IPS DF 4.7 (cell line): Measurements from ENCODE around the gene ATAD2B.

Experiments used
- DNase-seq: peaks from one replicate; pipeline ENCODE4 v3.0.0-alpha.2; 2013; ENCODE audit warnings: low spot score; ENCODE audit errors: extremely low read depth

Gene ATAD2B

DNA sequence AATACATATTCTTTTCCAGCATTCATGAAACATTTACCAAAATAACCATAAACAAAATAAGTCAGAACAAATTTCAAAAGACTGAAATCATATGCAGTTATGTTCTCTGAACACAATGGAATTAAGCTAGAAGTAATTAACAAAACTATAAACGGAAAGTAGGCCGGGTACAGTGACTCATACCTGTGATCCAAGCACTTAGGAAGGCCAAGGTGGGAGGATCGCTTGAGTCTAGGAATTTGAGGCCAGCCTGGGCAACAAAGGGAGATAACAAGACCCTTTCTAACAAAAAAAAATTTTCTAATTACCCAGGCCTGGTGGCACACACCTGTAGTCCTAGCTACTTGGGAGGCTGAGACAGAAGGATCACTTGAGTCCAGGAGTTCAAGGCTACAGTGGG, 14.9 kb downstream of the ATAD2B start:
- no peak for DNase-seq

DNA sequence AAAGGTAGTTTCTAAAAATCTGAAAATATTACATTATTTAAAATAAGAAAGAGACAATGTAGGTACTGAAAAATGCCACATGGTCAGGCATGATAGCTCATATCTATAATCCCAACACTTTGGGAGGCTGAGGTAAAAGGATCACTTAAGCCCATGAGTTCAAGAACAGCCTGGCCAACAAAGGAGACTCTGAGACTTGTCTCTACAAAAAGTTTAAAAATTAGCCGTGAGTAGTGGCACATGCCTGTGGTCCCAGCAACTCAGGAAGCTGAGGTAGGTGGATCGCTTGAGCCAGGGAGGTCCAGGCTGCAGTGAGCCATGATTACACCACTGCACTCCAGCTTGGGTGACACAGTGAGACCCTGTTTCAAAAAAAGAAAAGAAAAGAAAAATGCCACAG, 21.8 kb downstream of the ATAD2B start:
- no peak for DNase-seq

DNA sequence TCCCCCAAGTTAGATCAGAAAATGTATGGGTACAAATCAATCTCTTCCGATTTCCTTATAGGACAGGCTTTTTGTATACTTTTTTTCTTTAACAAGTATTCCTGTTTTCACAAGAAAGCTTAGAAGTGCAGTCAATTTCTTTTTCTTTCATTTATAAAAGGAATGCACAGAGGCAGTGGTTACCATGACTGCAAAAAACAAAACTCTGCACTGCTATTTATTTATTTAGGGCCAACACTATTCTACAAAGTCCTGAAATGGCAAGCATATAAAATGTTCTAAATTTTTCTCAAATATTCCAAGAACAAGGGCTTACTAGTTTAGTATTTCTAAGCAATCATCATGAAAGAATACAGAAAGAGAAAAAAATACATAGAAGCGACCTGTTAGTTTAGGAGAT, 22.2 kb downstream of the ATAD2B start:
- DNase-seq = no peak

DNA sequence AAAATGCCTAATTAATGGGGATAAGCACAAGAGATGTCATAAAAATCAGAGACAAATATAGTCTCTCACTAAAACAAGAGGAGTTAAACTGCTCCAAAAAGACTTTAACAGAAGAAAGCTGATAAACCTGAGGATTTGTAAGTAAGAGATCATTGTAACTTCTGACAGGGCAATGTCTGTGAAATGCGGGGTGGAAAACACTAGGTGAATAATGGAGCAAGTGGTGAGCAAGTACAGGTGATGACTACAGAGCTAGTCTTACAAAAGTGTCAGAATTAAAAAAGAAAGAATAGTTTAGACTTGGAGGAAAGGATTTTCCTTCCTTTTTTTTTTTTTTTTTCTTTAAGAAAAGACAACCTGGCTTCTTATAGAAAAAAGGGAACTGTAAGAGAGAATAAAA, 22.7 kb downstream of the ATAD2B start:
- no peak for DNase-seq

DNA sequence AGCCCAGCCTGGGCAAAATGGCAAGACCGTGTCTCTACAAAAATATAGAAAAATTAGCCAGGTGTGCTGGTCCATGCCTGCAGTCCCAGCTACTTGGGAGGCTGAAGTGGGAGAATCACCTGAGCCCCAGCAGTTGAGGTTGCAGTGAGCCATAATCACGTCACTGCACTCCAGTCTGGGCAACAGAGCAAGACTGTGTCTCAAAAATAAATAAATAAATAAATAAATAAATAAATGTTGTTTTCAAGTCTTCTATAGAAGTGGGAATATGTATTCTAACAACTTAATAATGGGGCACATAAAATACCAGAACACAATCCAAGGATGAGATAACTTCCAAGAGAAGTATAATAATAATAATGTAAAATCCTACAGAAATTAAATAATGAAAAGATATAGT, 23.9 kb downstream of the ATAD2B start:
- DNase-seq = no peak

DNA sequence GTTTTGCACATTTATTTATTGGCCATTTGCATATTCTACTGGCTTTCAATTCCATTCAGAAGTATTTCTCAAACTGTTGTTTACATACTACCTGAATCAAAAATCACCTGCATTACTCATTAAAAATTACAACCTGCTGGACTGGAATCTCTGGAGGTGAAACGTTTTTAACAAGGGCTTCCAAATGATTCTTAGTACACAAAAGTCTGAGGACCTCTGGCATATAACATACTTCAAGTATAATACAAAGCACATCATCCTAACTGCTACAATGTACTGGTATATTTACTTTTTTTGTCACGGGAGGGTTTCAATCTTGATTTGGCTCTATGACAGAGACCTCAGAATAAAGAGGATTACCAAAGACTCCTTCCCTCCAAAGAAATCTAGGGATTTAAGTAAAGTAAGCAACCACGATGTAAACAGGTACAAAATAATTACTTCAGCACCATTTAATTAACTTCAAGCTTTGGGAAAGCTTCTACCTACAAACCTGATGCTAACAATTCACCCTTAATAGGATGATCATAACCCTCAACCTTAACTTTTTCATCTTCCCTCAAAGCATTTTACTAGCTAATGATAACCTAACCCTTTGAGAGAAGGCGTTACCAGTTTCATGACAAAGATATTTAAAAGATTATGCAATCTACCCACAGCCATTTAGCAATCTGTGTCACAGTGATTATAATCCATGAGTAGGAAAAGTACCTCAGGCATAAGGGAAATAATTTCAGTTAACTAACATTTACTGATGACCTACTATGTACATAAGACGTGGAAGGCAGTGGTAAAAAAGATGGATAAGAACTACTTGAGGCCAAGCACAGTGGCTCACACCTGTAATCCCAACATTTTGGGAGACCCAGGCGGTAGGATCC, 24.7 kb downstream of the ATAD2B start:
- DNase-seq = no peak

DNA sequence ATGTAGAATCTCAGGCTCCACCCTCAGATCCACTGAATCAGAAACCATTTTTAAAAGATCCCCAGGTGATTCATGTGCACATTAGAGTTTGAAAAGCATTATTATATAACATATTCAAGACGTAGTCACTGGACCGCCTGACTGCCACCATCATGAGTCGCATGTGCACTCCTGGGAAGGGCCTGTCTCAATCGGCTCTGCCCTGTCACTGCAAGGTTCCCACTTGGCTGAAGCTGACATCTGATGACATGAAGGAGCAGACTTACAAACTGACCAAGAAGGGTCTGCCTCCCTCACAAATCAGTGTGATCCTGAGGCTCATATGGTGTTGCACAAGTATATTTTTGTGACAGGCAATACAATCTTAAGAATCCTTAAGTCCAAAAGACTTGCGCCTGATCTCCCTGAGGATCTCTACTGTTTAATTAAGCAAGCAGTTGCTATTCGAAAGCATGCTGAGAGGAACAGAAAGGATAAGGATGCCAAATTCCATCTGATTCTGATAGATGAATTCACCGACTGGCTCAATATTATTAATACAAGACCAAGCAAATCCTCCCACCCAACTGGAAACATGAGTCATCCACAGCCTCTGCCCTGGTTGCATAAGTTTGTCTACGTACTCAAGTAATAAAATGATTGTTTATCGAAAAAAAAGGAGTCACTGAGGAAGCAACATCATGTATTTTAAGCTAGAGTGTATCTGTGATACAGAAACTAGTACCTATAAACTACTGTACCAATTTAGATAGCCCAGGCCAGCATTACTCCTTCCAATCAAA, 26.2 kb downstream of the ATAD2B start:
- no peak for DNase-seq

DNA sequence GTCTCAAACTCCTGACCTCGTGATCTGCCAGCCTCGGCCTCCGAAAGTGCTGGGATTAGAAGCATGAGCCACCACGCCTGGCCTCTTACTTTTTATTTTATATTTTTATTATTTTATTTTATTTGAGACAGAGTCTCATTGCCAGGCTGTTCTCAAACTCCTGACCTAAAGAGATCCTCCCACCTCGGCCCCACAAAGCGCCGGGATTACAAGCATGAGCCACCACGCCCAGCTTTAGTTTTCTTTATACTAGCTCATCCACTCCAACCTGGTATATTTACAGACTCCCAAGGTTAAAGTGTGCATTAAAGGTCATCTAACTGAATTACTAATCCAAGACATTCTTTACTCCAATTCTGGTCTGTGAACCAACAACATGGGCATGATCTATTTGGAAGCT, 26.8 kb downstream of the ATAD2B start:
- DNase-seq = no peak

DNA sequence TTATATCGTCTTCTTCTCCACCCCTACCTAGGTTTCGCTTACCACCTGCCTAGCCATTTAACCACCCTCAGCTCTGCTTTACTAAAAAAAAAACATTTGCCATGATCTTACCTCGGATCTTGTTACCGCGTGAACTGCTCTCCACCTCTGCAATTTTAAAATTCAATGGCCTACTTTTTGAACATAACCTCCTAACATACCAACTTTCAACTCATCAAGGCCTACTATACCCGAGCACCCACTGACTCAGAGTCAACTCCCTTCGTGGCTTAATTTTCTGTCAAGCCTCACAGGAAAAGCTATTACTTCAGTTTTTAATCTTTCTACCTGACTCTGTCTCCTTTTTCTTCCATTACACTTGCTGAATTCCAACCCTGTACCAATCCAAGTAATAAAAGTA, 55.7 kb downstream of the ATAD2B start:
- DNase-seq = no peak

DNA sequence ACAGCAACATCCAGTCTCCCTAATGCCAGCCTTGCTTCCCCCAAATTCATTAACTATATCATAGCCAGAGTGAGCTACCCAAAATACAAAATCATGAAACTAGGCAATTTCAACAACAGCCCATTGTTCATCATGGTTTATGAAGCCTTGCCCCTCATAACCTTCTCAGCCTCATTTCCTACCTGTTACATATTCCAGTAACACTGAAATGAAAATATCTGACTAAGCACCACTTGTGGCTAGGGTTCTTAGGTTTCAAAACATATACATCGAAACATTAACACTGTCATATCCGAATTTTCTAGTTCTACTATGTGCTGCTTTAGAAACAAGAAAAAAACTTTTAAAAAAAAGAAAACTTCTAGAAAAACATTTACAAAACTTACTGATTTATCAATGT, 59.5 kb downstream of the ATAD2B start:
- DNase-seq = no peak

DNA sequence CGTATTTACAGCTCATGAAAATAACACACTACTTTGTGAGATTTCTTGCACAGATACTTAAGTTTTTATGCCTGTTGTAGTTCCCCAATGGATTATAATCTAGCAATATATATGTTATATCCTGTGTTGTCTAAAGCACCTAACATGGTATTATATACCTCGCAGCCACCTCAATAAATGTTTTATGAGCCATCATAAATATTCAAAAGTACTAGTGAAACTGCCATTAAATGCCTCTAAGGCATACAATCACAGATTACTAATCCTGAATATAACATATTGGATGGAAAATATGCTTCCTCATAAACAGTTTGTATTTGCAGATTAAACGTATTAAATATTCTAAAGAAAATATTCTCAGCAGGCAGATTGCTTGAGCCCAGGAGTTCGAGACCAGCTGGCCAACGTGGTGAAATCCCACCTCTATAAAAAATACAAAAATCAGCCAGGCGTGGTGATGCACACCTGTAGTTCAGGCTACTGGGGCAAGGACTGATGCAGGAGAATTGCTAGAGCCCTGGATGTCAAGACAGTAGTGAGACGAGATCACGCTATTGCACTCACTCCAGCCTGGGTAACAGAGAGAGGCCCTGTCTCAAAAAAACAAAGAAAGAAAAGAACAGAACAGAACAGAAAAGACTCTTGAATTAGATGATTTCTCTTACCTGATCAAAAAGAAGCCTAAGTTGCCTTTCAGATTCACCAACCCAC, 64.1 kb downstream of the ATAD2B start:
- DNase-seq = no peak

DNA sequence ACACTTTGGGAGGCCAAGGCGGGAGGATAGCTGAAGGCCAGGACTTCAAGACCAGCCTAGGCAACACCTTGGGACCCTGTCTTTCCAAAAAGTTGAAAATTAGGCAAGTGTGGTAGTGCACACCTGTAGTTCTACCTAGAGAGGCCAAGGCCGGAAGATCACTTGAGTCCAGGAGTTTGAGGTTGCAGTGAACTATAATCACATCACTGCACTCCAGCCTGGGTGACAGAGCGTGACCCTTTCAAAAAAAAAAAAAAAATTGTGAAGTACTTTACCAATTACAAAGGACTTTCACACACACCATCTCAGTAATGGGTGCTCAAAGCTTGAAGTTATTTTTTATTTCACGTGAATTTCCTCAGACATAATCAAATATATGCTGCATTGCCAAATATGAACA, 65.0 kb downstream of the ATAD2B start:
- DNase-seq = no peak

DNA sequence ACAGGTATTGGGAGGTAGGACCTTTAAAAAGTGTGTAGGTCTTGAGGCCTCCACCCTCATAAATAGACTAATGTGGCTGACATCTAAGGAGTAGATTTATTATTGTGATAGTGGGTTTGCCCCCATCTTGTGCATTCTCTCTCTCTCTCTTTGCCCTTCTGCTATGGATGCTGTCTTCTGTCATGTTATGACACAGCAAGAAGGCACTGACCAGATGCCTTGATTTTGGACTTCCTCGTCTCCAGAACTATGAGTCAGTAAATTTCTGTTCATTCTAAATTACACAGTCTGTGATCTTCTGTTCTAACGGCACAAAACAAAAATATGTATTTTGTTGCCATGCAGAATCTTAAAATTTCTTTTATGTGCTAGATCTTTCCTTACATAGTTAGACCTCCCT, 66.9 kb downstream of the ATAD2B start:
- no peak for DNase-seq

DNA sequence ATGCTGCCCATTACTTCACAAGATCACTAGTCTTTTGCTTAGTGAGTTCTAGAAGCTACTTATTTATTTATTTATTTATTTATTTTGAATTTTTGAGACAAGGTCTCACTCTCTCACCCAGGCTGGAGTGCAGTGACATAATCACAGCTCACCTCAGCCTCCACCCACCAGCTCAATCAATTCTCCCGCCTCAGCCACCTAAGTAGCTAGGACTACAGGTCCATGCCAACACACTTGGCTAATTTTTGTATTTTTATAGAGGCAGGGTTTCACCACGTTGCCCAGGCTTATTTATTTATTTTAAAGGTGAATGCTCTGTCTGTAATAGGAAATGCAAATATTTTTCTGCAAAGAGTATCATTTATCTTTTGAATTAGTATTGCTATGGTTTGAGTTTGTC, 67.7 kb downstream of the ATAD2B start:
- DNase-seq = no peak

DNA sequence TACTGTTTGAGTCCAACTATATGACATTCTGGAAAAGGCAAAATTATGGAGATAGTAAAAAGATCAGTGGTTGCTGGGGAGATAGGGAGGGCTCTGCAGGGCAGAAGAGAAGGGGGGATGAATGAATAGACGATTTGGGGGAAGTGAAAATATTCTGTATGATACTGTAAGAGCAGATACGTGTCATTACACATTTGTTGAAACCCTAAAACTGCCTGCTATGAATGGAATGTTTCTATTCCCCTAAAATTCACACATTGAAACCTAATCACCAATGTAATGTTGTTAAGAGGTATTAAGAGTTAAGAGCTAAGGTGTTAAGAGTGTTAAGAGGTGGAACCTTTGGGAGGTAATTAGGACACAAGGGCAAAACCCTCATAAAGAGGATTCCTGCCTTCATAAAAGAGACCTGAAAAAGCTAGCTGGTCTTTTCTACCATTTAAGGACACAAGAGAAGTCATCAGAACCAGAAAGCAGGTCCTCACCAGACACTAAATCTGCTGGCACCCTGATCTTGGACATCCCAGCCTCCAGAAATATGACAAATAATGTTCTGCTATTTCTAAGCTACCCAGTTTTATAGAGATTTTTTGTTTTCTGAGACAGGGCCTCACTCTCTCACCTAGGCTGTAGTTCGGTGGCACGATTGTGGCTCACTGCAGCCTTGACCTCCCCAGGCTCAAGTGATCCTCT, 76.2 kb downstream of the ATAD2B start:
- DNase-seq = no peak

DNA sequence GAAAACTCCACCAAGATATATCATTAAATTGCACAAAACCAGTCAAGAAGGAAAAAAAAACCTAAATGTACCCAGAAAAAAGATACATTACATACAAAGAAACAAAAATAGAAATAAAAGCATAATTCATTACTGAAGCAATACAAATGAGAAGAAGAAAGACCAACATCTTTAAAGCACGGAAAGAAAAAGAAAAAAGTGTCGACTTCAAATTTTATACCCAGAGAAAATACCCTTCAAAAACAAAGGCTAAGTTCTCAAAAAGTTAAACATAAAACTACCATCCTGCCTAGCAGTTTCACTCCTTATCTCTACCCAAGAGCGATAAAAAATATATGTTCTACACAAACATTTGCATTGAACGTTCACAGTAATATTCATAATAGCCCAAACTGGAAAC, 82.0 kb downstream of the ATAD2B start:
- no peak for DNase-seq

DNA sequence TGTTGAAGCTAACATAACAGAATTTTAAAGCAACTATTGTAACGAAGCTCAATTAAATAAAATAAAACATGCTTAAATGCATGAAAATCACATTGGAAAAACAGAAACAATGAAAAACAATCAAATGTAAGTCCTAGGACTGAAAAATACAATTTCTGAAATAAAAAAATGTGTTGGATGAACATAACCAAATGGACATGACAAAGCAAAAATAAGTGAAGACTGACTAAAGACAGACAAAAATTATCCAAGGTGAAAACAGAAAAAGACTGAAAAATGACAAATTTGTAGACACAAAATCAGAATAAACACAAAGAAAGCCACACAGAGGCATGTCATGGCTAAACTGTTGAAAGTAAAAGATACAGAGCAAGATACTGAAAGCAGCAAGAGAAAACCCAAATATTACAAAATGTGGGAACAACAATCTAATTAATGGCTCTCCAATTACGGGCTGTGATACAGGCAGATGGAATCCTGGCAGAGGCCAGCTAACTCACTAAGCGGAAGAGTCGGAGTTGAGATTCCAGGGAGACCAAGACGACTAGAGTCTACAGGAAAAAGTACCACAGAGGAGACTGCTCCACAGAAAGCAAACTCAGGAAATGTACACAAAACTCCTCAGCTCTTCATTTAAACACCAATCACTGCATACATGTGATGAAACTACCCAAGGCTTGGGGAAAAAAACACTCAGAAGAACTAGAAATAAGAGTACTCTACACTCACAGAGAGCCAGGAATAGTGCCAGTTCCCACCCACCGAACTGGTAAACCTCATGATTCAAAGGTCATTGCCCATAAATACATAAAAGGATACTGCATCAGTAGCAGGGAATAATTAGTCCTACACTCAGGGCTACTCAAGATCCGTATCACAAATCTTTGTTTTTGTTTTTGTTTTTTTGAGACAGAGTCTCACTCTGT, 83.6 kb downstream of the ATAD2B start:
- no peak for DNase-seq

DNA sequence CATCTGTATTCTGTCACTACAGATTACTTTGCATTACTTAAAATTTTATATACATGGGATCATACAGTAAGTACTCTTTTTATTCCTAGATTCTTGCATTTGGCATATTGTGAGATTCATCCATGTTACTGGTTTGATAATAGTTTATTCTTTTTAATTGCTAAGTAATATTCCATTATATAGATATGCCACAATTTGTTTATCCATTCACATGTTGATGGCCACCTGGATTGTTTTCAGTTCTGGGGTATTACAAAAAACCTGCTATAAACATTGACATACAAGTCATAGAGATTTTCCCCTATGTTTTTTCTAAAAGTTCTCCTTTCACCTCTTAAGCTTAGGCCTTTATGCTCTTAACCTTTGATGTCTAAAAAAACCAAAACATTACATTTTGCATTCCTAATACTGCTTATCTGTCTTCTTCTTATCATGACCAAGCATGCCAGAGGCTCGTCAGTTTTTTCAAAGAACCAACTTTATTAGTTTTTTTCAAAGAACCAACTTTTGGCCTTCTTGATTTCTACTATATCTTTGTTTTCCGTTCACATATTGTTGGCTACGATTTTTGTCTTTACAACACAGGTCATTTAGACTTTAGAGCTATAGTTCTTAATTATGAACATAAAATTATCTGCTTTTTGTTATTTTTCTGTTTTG, 86.9 kb downstream of the ATAD2B start:
- no peak for DNase-seq

DNA sequence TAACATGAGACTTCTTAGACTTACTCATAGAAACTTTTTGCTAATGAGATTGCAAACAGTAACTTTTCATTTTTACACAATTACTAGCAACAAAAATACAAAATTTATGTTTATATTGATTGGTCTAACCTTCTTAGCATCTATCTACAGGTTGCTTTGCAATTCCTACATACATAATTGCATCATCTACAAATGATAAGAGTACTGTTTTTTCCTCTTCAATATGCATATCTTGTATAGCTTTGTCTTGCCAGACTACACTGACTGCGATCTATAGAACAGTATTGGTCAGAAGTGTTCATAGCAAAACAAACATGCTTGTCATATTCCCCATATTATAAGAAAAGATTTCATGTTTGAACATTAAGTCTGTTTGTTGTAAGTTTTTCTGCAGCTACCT, 87.9 kb downstream of the ATAD2B start:
- no peak for DNase-seq

DNA sequence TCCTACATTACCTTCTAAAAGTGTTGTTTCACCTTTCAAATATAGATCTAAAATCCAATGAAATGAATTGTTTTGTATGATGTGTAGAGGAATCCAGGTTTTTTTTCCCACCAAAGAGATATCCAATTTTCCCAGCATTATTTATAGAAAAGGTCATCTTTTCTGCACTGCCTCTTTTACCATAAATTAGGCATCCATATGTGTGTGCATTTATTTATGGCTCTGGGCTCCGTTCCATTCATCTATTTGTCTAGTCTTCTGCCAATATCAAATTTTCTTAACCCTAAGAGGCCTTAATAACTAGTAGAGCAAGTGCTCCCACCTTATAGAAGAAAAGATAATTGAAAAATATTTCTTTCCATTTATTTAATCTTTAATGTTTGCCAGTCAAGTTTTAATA, 88.3 kb downstream of the ATAD2B start:
- no peak for DNase-seq
